Measurements from ENCODE around the gene ARVCF.

Gene ARVCF

GRCh38 chr22:20014526-20015186 lies 2.0 kb downstream of the ARVCF start:
- no peak for DNase-seq

GRCh38 chr22:20013382-20013871 lies 3.2 kb downstream of the ARVCF start:
- peak; percentile 47 for DNase-seq

GRCh38 chr22:20012741-20013331 lies 3.8 kb downstream of the ARVCF start:
- no peak for DNase-seq

DNA sequence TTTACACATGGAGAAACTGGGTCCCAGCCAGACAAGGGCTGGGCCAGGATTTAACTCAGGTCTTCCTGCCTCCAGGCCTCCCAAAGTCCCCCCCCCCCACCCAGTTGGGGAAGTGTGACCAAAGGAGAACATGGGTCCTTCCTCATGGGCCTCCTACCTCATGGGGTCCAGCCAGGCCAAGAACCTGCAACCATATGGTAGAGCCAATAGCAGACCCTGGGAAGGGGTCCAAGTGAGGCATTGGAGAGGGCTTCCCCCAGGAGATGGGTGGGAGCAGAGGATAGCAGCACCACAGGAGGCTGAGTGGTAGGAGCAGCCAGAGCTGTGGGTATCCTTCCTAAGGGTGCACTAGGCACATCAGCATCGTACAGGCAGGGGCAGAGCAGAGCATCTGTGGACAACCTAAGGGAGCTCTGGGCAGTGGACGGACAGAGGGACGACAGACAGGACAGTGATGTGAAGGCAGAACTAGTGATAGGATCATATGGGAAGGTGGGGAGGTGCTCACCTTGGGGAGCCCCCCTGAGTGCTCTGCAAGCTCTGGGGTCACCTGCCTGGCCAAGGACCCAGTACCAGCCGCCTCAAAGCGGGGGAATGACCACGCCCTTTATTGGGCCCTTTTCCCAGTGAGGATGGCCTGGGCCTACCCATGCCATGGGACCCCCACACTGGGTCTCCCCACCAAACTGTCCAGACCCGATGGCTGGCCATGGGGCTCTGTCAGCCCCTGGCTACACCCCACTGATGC lies 4.5 kb downstream of the ARVCF start:
- DNase-seq = no peak

GRCh38 chr22:20011123-20011992 lies 5.3 kb downstream of the ARVCF start:
- DNase-seq = no peak

GRCh38 chr22:20010307-20011122 lies 6.1 kb downstream of the ARVCF start:
- DNase-seq = no peak

DNA sequence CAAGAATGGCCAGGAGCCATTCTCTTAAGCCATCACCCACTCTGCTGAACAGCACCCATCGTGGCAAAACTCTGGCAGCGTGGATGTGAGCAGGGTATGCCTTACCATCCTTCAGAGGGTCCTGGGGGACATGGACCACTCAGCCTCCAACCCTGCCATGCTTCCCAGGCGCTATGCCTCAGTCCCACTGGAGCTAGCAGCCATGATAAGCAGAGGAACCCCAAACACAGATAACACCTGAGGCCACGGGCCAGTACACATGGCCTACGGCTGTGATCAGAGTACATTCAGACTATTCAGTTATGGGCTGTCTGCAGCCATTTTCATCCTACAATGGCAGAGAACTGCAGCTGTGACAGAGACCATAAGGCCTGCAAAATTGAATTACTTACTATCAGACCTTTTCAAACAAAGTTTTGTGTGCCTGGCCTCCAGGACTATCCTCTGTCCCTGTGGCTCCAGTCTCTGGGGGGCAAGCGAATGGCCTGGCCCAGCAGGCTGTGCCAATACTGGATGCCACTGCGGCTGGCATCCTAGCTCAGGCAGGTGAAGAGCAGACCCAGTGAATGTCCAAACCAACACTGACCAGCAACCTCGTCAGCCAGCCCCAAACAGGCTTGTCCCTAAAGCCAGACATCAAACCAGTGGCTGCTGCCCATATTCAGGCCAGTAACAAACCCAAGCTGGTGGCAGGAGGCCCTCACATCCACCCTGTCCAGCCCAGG lies 6.9 kb downstream of the ARVCF start:
- DNase-seq = no peak

GRCh38 chr22:20009018-20009491 lies 7.6 kb downstream of the ARVCF start:
- no peak for DNase-seq

DNA sequence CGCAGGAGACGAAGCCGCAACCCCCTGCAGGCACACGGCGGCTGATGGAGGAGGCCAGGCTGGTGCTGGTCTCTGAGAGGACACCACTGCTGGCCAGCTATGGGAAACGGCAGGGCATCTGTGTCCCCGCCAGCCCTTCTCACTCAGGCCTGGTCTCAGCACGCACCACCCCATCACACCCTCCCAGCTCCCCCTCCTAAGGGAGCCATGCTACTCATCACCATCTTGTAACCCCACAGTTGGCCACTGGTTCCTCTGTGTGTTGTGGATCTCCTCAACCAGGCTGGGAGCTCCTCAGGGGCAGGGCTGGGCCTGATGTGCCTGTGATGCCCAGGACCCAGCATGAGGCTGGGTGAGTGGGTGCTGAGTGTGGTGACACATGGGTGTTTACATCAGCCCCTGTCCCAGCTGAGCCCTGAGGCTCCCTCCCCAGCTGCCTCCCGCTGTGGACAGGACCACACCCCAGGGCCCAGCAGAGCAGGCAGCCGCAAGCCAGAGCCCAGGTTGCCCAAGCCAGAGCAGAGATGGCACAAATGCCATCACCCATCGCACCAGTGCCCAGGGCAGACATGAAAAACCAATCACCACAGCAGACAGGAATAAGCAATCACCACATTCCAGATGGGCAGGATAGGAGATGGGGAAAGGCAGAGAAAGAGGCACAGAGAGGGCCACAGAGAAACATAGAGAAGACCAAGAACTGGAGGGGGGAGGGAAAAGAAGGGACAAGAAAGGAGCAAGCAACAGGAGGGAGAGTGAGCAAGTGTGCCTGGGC lies 8.2 kb downstream of the ARVCF start:
- DNase-seq = no peak

DNA sequence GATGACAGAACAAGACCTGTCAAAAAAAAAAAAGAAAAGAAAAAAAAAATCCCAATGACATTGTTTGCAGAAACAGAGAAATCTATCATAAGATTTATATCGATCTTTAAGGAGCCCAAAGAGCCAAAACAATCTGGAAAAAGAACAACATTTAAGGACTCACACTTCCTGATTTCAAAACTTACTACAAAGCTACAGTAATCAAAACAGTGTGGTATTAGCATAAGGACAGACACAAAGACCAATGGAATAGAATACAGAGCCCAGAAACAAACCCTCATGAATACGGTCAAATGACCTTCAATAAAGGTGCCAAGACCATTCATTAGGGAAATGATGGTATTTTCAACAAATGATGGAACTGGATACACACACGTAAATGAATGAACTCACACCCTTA lies 12.2 kb downstream of the ARVCF start:
- DNase-seq = no peak

DNA sequence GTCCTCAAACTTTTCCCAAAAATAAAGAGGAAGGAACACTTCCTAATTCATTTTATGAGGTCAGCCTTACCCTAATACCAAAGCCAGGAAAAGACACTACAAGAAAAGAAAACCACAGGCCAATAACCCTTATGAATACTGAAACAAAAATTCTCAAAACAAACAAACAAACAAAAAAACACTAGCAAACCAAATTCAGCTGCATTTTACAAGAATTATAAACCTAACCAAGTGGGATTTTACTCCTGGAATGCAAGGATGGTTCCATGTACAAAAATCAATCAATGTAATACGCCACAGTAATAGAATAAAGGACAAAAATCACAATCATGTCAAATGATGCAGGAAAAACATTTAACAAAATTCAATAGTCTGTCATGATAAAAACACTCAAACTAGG lies 13.3 kb downstream of the ARVCF start:
- DNase-seq = no peak

- DNase-seq = no peak
These were observed 14.0 kb downstream of the ARVCF start for GRCh38 chr22:20002636-20003035.

- DNase-seq = no peak
These were observed 14.5 kb downstream of the ARVCF start for GRCh38 chr22:20002128-20002527.

DNA sequence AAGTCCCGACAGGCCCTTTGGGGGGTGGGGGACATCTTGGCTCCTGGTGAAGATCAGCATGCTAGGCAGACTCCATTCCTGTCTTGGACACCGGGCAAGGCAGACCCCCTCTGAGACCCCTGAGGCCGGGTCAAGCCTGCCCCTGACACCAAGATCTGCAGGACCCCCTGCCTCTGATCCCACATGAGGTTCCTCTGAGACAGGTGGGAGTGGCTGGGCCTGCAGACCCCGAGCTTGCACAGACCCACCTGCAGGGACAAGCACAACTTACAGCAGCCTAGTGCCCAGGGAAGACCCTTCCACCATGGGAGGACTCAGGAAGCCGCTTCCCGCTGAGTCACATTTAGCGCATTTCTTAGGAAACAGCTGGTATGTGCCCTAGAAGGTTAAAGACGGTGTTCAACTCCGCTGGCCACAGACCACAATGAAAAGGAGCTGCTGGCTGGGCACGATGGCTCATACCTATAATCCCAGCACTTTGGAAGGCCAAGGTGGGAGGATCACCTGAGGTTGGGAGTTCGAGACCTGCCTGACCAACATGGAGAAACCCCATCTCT lies 15.5 kb downstream of the ARVCF start:
- no peak for DNase-seq

DNA sequence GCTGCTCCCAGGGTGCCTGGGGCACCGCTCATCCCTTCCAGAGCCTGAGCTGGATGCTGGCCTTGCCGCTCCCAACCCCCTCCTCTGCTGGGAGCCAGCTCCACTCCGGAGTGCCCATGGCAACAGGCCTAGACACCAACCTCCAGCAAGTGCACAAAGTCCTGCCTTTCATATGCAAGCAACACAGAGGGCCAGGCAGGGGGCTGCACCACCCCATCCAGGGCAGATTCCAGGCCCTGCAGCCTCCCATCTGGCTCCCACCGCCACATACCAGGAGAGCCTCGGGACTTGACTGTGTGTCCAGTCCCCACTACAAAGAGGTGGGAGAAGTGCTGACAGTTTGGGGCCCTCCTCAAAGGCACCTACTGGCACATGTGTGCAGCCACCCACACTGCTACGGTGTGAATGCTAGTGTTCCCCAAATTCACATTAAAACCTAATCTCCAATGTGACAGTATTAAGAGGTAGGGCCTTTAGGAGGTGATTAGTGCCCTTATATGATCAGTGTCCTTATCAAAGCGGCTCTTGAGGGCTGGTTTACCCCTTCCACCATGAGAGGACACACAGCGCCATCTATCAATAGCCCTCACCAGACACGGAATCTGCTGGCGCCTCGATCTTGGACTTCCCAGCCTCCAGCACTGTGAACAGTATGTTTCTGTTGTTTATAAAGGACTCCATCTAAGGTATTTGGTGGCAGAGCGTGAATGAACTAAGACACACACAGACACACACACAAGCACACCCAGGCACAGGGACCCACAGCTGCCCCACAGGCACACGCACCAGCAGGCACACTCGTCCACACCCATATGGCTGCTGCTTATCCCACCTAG lies 16.2 kb downstream of the ARVCF start:
- DNase-seq = no peak

DNA sequence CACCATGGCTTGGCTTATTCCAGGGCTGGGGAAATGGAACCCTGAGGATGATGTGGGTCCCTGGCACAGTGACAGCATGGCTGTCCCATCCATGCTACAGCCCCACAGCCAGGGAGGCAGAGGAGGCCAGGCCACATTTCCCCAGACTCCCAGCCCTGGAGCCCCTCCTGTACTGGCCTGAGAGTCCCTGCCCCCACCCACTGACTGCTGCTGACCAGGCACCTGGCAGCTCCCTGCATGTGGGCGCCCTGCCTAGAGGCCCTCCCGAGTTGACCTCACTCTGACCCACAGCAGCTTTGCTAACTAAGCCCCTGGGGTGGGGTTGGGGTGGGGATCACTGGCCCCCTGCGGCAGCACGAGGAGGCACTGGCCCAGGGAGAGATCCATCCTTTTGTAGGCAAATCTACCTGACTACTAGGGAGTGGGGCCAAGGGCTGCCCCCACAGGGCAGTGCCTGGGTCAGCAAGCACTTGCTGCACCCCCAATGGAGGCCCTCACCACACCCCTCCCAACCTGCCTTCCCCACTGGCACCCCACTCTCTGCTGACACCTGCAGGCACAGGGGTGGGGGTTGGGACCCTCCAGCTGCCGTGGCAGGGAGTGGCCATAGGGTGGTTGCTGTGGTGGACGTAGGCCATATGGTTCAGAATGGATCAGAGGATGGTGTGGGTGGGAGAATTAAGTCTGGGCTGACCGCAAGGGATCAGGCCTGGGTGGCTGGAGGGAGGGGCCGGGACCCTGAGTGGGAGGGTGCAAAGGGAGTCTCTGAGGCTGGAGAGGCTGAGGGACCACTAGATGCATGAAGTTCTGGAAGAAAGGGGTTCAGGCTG lies 17.4 kb downstream of the ARVCF start:
- no peak for DNase-seq

DNA sequence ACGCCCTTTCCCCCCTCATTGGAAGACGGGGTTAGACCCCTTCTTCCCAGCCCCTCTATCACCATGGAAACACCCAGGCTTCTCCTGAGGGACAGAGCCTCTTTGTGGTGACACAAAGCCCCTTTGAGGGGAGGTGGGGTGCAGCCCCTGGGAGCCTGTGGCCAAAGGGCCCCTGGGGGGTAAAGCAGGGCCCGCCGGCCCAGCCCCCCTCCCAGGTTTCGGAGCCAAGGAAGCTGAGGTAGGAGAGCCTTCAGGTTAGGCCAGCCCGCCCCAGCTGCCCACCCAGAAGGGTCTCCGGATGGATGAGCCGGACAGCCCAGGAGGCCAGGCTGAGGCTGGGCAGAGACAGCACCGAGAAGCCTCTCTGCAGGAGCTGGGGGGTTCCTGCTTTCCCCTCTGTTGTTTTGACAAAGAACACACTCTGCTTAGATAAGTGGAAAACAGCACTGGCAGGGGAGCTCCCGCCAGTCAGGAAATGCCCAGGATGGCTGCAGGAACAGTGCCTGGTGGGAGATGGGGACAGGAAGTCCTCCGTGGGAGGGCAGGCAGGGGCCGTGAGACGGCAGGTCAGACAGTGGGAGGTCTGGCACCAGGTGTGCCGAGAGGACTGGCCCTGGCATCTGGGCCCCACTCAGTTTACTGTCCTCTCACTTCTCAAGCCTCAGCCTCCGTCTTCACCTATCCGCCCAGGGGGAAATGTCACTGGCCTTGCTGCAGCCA lies 18.2 kb downstream of the ARVCF start:
- no peak for DNase-seq
